H9 (cell line): ENCODE results near the gene PRPF40B. TPM values are rescaled to one million over a fixed set of nuclear protein-coding genes. Genes with fewer than 3 reads are reported as not detected.

ENCODE experiments used
- DNase-seq: peaks from one replicate; pipeline ENCODE4 v3.0.0-alpha.2; 2017
- H2AFZ ChIP-seq: one replicate; pipeline ENCODE4 v1.6.1; 2013; ENCODE audit warnings: mild to moderate bottlenecking, low read length, control low read depth, moderate library complexity
- H2AK5ac ChIP-seq: 2 replicates; pipeline ENCODE4 v1.6.1; 2013; ENCODE audit warnings: low read length, control low read depth, mixed read lengths; ENCODE audit not compliant: insufficient read length
- H2BK120ac ChIP-seq: one replicate; pipeline ENCODE4 v1.6.1; 2013; ENCODE audit warnings: low read depth, mild to moderate bottlenecking, low read length, control low read depth, inconsistent platforms; ENCODE audit not compliant: poor library complexity, severe bottlenecking
- H2BK12ac ChIP-seq: 2 replicates; pipeline ENCODE4 v1.6.1; 2013; ENCODE audit warnings: low read length, control low read depth, mixed read lengths, low read depth; ENCODE audit not compliant: insufficient read length
- H2BK15ac ChIP-seq: 2 replicates; pipeline ENCODE4 v1.6.1; 2013; ENCODE audit warnings: low read depth, low read length, control low read depth
- H2BK20ac ChIP-seq: one replicate; pipeline ENCODE4 v1.6.1; 2013; ENCODE audit warnings: low read depth, mild to moderate bottlenecking, low read length, control low read depth, inconsistent platforms; ENCODE audit not compliant: poor library complexity, severe bottlenecking
- H2BK5ac ChIP-seq: 2 replicates; pipeline ENCODE4 v1.6.1; 2013; ENCODE audit warnings: low read length, control low read depth, mixed read lengths; ENCODE audit not compliant: insufficient read length
- H3K14ac ChIP-seq: 2 replicates; pipeline ENCODE4 v1.6.1; 2013; ENCODE audit warnings: low read length, control low read depth; ENCODE audit not compliant: insufficient read depth
- H3K18ac ChIP-seq: 2 replicates; pipeline ENCODE4 v1.6.1; 2013; ENCODE audit warnings: low read depth, mild to moderate bottlenecking, mixed read lengths, low read length, control low read depth; ENCODE audit not compliant: insufficient read length
- H3K23ac ChIP-seq: 2 replicates; pipeline ENCODE4 v1.6.1; 2013; ENCODE audit warnings: low read length, control low read depth, mixed read lengths, low read depth; ENCODE audit not compliant: insufficient read length
- H3K23me2 ChIP-seq: 2 replicates; pipeline ENCODE4 v1.6.1; 2013; ENCODE audit warnings: low read depth, mild to moderate bottlenecking, mixed read lengths, low read length, control low read depth; ENCODE audit not compliant: insufficient read length, poor library complexity, severe bottlenecking
- H3K27ac ChIP-seq: 2 replicates; pipeline ENCODE4 v1.5.1; 2013; ENCODE audit warnings: low read length, control low read depth, mixed read lengths, low read depth; ENCODE audit not compliant: insufficient read length
- H3K27me3 ChIP-seq: 2 replicates; pipeline ENCODE4 v1.6.1; 2013; ENCODE audit warnings: low read length, control low read depth, inconsistent platforms; ENCODE audit not compliant: insufficient read depth
- H3K4ac ChIP-seq: 2 replicates; pipeline ENCODE4 v1.6.1; 2013; ENCODE audit warnings: low read depth, mild to moderate bottlenecking, control low read depth, inconsistent platforms, low read length, moderate library complexity
- H3K4me1 ChIP-seq: 2 replicates; pipeline ENCODE4 v1.6.1; 2013; ENCODE audit warnings: low read length, control low read depth, inconsistent platforms; ENCODE audit not compliant: insufficient read depth
- H3K4me2 ChIP-seq: 2 replicates; pipeline ENCODE4 v1.6.1; 2013; ENCODE audit warnings: low read length, control low read depth, mixed read lengths; ENCODE audit not compliant: insufficient read length, insufficient read depth
- H3K56ac ChIP-seq: 2 replicates; pipeline ENCODE4 v1.6.1; 2013; ENCODE audit warnings: low read depth, mild to moderate bottlenecking, mixed read lengths, low read length, control low read depth; ENCODE audit not compliant: insufficient read length
- H3K79me1 ChIP-seq: 2 replicates; pipeline ENCODE4 v1.6.1; 2013; ENCODE audit warnings: low read depth, mild to moderate bottlenecking, moderate library complexity, low read length, control low read depth, inconsistent platforms; ENCODE audit not compliant: insufficient read depth, poor library complexity, severe bottlenecking
- H3K79me2 ChIP-seq: 2 replicates; pipeline ENCODE4 v1.6.1; 2013; ENCODE audit warnings: low read length, control low read depth, inconsistent platforms; ENCODE audit not compliant: insufficient read depth
- H3K9ac ChIP-seq: 2 replicates; pipeline ENCODE4 v1.6.1; 2013; ENCODE audit warnings: low read length, control low read depth, mixed read lengths; ENCODE audit not compliant: insufficient read length; ENCODE audit errors: extremely low read depth
- H3K9me3 ChIP-seq: one replicate; pipeline ENCODE4 v1.6.1; 2013; ENCODE audit warnings: low read depth, low read length, inconsistent platforms; ENCODE audit not compliant: control insufficient read depth
- H3T11ph ChIP-seq: one replicate; pipeline ENCODE4 v1.6.1; 2013; ENCODE audit warnings: mild to moderate bottlenecking, low read length, control low read depth, inconsistent platforms
- H4K20me1 ChIP-seq: one replicate; pipeline ENCODE4 v1.6.1; 2013; ENCODE audit not compliant: control insufficient read depth, insufficient read length, insufficient read depth
- H4K5ac ChIP-seq: 2 replicates; pipeline ENCODE4 v1.6.1; 2013; ENCODE audit warnings: low read depth, mild to moderate bottlenecking, mixed read lengths, low read length, control low read depth; ENCODE audit not compliant: insufficient read length
- H4K8ac ChIP-seq: replicated peaks from 2 replicates; pipeline ENCODE4 v1.6.1; 2013; ENCODE audit warnings: low read length, control low read depth, mixed read lengths, low read depth; ENCODE audit not compliant: insufficient read length
- H4K91ac ChIP-seq: 2 replicates; pipeline ENCODE4 v1.6.1; 2013; ENCODE audit warnings: low read depth, mild to moderate bottlenecking, moderate library complexity, mixed read lengths, low read length, control low read depth; ENCODE audit not compliant: insufficient read length
- H3K27ac Mint-ChIP-seq, 3 experiments: 2 replicates in 2 of 3; 3 replicates in 1 of 3; pipeline ENCODE4 v1.8.0; 2020 to 2021; ENCODE audit warnings: mixed read lengths in 3 of 3, mild to moderate bottlenecking in 1 of 3, moderate library complexity in 1 of 3
- H3K27me3 Mint-ChIP-seq: 2 replicates; pipeline ENCODE4 v1.8.0; 2021; ENCODE audit warnings: low read depth, mild to moderate bottlenecking, moderate library complexity, mixed read lengths
- H3K36me3 Mint-ChIP-seq, 3 experiments: 2 replicates in 2 of 3; 3 replicates in 1 of 3; pipeline ENCODE4 v1.8.0; 2020 to 2021; ENCODE audit warnings: low read depth in 3 of 3, mixed read lengths in 3 of 3; ENCODE audit not compliant: insufficient read depth in 1 of 3
- H3K4me1 Mint-ChIP-seq, 2 experiments: 2 replicates each; pipeline ENCODE4 v1.8.0; 2020; ENCODE audit warnings: mixed read lengths in 2 of 2
- H3K4me3 Mint-ChIP-seq, 2 experiments: 2 replicates in 1 of 2; 3 replicates in 1 of 2; pipeline ENCODE4 v1.8.0; 2020 to 2021; ENCODE audit warnings: mild to moderate bottlenecking in 2 of 2, mixed read lengths in 2 of 2, moderate library complexity in 1 of 2
- H3K9me3 Mint-ChIP-seq, 2 experiments: 2 replicates in 1 of 2; 3 replicates in 1 of 2; pipeline ENCODE4 v1.8.0; 2020; ENCODE audit warnings: mild to moderate bottlenecking in 2 of 2, mixed read lengths in 2 of 2, moderate library complexity in 1 of 2
- WGBS: extraction: QIAGEN DNeasy Blood & Tissue Kit; methylation state at CpG from one replicate; pipeline ENCODE4 v1.1.7; 2013; ENCODE audit warnings: missing lambda C conversion rate, low lambda C conversion rate, mixed read lengths; ENCODE audit not compliant: insufficient read length; ENCODE audit errors: extremely low coverage; 5-methylcytosine and 5-hydroxymethylcytosine counted together
- total RNA-seq: library from RNA; stranded (reverse); gene quantifications from 2 replicates; pipeline ENCODE4 v1.2.1, GENCODE V29; 2021
- TF ChIP-seq, protein P1 (sequence below): fragments of 200-600 bp; sonication (generic); conservative IDR thresholded peaks from 3 replicates; pipeline ENCODE4 v1.8.0; 2021; ENCODE audit warnings: antibody characterized with exemption, mild to moderate bottlenecking

Gene PRPF40B
- total RNA-seq, 1 experiment from 2014 or later, result 19.0 TPM

DNA sequence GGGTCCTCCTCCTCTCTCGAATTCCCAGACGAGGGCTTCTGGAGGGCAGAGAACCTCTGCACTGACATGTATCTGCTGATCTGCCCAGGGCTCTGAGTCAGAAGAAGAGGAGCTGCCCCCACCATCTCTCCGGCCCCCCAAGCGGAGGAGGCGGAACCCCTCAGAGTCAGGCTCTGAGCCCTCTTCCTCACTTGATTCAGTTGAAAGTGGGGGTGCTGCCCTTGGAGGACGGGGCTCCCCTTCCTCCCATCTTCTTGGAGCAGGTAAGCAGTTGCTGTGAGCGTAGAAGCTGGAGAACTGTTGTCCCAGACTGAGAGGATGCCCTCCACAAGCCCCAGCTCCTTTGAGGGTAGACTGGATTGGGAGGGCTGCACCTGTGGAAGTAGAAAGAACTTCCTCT, 19.8 kb downstream of the PRPF40B start:
- Histone ChIP-seq H3K9me3 (no peaks in the 10 kb centered on the region), H4K20me1 (no peaks in the 10 kb centered on the region), H2BK20ac (no peak overlapping the region), H3K79me1 (no peaks in the 10 kb centered on the region), H3K23me2 (no peaks in the 10 kb centered on the region), H3K4ac (no peak overlapping the region), H2BK12ac (no peak overlapping the region), H2AK5ac (no peak overlapping the region), H3K18ac (no peak overlapping the region), H3K27me3 (no peaks in the 10 kb centered on the region), H4K8ac (no peak overlapping the region), H3K9ac (no peak overlapping the region), H3K79me2 (no peaks in the 10 kb centered on the region), H4K91ac (no peak overlapping the region), H2BK5ac (no peak overlapping the region), H3K14ac (no peak overlapping the region), H3T11ph (no peak overlapping the region), H2BK15ac (no peak overlapping the region), H2BK120ac (no peak overlapping the region), H3K4me2 (no peak overlapping the region), H3K27ac (no peak overlapping the region), H4K5ac (no peak overlapping the region), H2AFZ (no peak overlapping the region), H3K4me1 (no peaks in the 10 kb centered on the region), H3K56ac (no peak overlapping the region), H3K23ac (no peak overlapping the region)
- no CpG with 5 or more reads among the region's 7 CpGs for WGBS
- Mint-ChIP-seq H3K4me1 (peaks cover 19% of the 10 kb centered on the region in 2 experiments), H3K36me3 (peaks cover 20 to 62% (median 59%) of the 10 kb centered on the region in 3 experiments), H3K27ac (no peak overlapping the region), H3K27me3 (no peaks in the 10 kb centered on the region), H3K9me3 (no peaks in the 10 kb centered on the region), H3K4me3 (no peak overlapping the region)
- TF ChIP-seq, protein P1, sequence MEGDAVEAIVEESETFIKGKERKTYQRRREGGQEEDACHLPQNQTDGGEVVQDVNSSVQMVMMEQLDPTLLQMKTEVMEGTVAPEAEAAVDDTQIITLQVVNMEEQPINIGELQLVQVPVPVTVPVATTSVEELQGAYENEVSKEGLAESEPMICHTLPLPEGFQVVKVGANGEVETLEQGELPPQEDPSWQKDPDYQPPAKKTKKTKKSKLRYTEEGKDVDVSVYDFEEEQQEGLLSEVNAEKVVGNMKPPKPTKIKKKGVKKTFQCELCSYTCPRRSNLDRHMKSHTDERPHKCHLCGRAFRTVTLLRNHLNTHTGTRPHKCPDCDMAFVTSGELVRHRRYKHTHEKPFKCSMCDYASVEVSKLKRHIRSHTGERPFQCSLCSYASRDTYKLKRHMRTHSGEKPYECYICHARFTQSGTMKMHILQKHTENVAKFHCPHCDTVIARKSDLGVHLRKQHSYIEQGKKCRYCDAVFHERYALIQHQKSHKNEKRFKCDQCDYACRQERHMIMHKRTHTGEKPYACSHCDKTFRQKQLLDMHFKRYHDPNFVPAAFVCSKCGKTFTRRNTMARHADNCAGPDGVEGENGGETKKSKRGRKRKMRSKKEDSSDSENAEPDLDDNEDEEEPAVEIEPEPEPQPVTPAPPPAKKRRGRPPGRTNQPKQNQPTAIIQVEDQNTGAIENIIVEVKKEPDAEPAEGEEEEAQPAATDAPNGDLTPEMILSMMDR, result no peak
- no peak for DNase-seq
